Measurements from ENCODE around the gene VSTM2B.

DNA sequence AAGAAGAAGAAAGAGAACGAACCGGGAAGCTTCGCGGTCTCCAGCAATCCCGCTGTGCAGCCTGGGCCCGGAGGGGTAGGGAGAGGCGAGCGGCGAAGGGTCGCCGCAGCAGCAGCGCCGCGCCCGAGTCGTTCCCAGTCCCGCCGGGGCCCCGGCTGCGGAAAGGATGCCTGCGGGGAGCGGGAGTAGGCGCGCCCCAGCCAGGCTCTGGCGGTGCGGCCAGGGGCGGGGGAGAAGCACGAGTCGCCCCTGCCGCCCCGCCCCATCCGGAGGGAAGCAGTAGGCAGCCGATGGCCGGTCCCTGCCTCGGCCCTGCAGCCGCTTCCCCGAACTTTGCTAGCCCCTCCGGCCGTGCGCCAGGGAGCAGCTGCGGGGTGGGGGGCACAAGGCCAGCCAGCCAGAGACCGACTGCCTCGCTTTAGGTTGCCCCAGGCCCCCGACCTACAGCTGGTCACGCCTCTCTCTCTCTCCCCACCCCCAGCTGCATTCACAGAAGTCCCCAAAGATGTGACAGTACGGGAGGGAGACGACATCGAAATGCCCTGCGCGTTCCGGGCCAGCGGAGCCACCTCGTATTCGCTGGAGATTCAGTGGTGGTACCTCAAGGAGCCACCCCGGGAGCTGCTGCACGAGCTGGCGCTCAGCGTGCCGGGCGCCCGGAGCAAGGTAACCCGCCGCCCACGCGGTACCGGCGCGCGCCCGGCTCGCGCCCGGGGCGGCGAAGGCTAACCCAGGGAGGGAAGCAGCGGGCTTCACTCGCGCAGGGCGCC, 1.1 kb downstream of the VSTM2B start:
- TF ChIP-seq CTCF (IDR thresholded peaks at IDR 0.05) (no peak), POLR2A (IDR thresholded peaks at IDR 0.05) (no peak)

Data from uterus (tissue), 2 donors.